Measurements from ENCODE around the gene SPATS1.
"Not testable (repeated sequence)": the region's sequence is repeated elsewhere in the genome, so short reads cannot be mapped to it uniquely, and the experiment has no call there.

Gene SPATS1

DNA sequence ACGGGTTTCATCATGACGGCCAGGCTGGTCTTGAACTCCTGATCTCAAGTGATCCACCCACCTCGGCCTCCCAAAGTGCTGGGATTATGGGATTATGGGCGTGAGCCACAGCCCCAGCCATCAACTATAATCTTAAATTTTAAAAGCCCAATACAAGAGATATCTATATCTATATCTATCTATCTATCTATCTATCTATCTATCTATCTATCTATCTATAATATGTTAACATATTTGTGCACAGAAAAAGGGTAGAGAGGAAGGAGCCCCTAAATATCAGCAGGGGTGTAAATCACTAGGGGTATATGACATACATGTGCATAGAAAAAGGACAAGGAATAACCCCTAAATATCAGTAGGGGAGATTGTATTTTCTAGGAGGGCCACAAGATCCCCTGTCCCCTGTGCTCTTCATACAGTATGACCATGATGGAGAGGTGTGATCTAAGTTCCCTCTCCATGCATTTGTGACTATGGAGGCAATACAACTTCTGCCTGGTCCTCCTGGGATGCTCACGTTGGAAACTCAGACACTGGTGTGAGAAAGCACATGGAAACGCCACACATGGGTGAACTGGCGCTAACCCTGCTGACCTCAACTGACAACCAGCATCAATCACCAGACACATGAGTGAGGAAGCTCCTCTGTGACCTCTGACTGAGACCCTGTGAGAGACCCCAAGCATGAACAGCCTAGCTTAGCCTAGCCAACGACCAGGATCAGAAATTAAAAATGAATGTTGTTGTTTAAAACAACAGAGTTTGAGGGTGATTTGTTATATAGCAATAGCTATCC is 1.2 kb upstream of the SPATS1 start:
- no peak for DNase-seq (ENCODE audit: low read depth in 2 of 2)

DNA sequence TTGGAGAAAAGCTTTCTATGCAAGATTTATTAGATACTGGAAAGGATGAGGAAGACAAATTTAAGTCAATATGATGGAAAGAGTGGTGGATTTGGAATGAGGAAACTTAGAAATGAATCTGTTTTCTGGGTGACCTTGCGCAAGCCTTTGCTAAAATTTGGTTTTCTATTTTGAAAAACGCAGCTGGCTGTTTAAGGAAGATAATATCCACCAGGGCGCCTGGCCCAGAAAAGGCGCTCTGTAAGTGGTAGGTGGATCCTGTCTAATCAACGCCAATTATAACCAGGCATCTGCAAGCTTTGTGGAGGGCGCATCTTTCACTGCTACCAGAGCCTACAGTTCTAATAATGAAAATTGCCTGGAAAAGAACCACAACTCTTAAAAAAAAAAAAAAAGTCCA is 398 bp upstream of the SPATS1 start:
- no peak for DNase-seq (ENCODE audit: low read depth in 2 of 2)

GRCh38 chr6:44346818-44347217 is 4.4 kb downstream of the SPATS1 start:
- not testable (repeated sequence) for DNase-seq (ENCODE audit: low read depth in 2 of 2)

- DNase-seq (ENCODE audit: low read depth in 2 of 2), result no peak
Observed at GRCh38 chr6:44349904-44350649, 7.6 kb downstream of the SPATS1 start.

DNA sequence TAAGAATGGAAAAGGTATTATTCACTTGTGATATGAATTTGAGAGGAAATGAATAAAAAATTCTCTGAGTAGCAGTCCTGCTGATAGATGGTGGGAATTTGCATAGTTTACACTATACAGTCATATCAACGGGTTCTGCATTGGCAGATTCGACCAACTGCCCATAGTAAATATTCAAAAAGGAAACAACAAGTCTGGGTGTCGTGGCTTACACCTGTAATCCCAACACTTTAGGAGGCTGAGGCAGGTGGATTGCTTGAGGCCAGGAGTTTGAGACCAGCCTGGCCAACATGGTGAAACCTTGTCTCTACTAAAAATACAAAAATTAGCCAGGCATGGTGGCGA is 8.2 kb downstream of the SPATS1 start:
- not testable (repeated sequence) for DNase-seq (ENCODE audit: low read depth in 2 of 2)

GRCh38 chr6:44352259-44352658 is 9.8 kb downstream of the SPATS1 start:
- DNase-seq (ENCODE audit: low read depth in 2 of 2), result no peak

DNA sequence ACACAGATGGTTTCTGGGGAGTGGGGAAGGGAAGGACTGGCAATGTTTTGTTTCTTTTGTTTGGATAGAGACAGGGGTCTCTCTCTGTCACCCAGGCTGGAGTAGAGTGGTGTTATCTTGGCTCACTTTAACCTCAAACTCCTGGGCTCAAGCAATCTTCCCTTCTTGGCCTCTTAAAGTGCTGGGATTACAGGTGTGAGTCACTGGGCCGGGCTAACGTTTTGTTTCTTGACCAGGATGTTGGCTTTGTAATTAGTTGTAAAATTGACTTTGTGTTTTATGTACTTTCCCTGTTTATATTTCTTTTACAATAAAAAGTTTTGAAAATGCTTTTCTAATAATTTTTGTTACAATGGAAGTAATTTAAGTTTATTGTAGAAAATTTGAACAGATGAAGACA is 10.9 kb downstream of the SPATS1 start:
- DNase-seq (ENCODE audit: low read depth in 2 of 2), result no peak

DNA sequence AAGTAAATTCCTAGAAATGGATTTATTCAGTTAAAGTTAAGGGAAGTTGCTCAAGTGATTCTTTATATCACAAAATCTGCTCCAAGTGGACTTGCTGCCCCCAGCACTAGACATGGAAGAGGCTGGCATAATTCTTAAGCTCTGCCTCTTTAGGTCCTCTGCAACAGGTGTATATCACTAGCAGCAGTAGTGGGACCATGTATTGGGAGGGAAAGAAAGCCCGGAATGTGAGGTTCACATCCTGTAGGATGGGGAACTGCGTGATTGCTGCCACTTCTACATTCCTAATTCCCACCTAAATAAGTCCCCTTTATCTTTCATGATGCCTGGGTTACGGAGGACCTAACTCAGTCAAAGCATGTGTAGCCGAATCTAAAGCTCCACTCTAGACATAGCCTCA is 13.2 kb downstream of the SPATS1 start:
- DNase-seq (ENCODE audit: low read depth in 2 of 2), result no peak

GRCh38 chr6:44356487-44356886 is 14.0 kb downstream of the SPATS1 start:
- no peak for DNase-seq (ENCODE audit: low read depth in 2 of 2)

- no peak for DNase-seq (ENCODE audit: low read depth in 2 of 2)
Observed at GRCh38 chr6:44359973-44360372, 17.5 kb downstream of the SPATS1 start.

- DNase-seq (ENCODE audit: low read depth in 2 of 2), result no peak
Observed at GRCh38 chr6:44361947-44362346, 19.5 kb downstream of the SPATS1 start.

DNA sequence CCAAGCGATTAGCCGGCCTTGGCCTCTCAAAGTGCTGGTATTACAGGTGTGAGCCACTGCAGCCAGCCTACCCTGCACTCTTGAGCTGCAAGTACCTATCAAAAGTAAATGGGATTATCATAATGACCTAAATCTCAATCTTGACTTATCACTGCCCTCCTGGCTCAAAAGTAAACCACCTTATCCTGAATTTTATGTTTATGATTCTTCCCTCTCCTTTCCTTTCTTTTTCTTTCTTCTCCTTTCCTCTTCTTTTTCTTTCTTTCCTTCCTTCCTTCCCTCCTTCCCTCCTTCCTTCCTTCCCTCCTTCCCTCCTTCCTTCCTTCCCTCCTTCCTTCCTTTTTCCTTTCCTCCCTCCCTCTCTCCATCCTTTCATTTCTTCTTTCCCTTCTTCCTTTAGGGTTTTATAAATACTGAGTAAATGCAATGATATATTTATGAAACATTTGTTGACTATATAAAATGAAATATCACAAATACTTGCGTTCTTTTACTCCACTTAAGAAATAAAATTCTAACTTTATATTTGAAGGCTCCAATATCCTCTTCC is 21.0 kb downstream of the SPATS1 start:
- no peak for DNase-seq (ENCODE audit: low read depth in 2 of 2)

GRCh38 chr6:44366781-44367180 is 24.3 kb downstream of the SPATS1 start:
- DNase-seq (ENCODE audit: low read depth in 2 of 2), result no peak

GRCh38 chr6:44367681-44368080 is 25.2 kb downstream of the SPATS1 start:
- no peak for DNase-seq (ENCODE audit: low read depth in 2 of 2)

- no peak for DNase-seq (ENCODE audit: low read depth in 2 of 2)
Observed at GRCh38 chr6:44373051-44373450, 30.6 kb downstream of the SPATS1 start.

DNA sequence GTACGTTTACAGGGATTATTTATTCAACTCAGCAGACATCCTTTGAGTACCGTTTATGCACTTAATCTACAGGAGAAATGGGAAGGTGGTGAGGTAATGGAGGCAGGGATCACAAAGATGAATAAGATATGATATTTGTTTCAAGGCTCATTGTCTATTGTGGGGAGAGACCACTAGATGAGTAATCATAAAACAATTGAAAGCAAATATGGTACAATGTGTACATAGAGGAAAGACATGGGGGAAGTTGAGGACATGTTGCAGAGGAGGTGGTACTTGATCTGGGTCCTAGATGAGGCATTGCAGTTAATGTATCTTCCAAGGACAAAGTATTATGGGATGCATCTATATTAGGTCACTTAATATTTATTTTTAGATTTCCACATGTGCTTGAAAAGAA is 31.3 kb downstream of the SPATS1 start:
- DNase-seq (ENCODE audit: low read depth in 2 of 2), result no peak

GRCh38 chr6:44375071-44375470 is 32.6 kb downstream of the SPATS1 start:
- no peak for DNase-seq (ENCODE audit: low read depth in 2 of 2)

DNA sequence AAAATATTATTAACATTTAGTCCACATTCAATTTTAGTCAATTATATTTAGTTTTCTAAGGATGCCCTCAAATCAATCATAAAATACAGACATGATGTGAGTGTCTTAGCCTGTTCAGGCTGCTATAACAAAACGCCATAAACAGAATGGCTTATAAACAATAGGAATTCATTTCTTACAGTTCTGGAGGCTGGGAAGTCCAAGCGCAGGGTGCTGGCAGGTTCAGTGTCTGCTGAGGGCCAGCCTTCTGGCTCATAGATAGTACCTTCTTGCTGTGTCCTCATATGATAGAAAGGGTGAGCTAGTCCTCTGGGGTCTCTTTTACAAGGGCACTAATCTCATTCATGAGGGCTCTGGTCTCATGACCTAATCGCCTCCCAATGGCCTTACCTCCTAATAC is 35.0 kb downstream of the SPATS1 start:
- DNase-seq (ENCODE audit: low read depth in 2 of 2), result no peak

DNA sequence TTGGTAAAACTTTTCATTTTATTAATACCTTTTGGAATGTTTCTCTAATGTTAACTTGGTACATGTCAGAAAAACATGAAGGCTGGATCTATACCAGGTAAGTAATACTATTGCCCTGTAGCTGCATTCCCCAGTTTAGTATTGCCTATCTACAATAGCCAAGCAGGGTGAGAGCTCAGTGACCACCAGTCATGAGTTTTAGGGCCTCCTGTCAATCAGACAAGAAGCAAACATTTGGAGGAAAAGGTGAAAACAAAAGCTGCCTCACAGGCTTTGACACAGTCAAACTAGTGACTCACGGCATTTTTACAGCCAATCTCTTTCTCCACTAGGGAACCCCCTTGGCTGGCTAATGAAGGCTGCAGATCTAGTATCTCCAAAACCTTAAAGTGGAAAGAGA is 35.5 kb downstream of the SPATS1 start:
- no peak for DNase-seq (ENCODE audit: low read depth in 2 of 2)

DNA sequence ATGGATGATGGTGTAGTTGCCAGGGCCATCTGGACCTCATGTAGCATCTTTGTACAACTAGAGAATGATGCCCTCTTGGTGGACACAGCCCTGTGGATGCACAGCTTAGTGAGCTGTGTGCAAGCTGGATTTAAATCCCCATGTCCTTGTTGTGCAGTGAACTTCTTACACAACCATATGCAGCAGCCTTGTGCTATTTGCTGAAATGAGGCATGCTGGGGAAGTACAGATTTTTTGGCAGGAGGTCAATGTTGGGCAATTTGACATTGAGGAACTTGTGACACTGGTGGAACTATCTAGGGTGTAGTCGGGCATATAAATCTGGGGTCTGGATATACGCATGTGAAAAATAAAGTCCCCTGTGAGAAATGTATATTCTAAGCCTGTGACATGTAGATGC is 39.3 kb downstream of the SPATS1 start:
- DNase-seq (ENCODE audit: low read depth in 2 of 2), result no peak

- no peak for DNase-seq (ENCODE audit: low read depth in 2 of 2)
Observed at GRCh38 chr6:44386364-44386928, 44.0 kb downstream of the SPATS1 start.

DNA sequence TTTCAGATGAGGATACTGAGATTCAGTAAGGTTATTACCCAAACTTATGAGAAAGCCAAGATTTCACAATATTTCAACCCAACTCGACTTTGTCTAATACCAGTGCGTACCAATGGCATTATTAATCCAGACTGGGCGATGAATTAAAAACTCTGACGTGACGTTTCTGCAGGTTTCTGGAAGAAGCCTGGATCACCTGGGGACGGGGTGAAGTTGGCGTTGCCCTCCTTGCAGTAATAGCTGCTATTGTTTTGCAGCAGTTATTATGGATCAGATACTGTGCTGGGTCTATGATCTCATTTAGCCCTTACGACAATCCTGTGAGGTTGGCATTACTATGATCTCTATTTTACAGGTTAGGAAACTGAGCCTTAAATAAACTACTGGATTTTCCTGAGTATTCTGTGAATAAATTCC is 44.5 kb downstream of the SPATS1 start:
- DNase-seq (ENCODE audit: low read depth in 2 of 2), result no peak

Data from stimulated activated CD4-positive, alpha-beta T cell treated with anti-CD3 and anti-CD28 coated beads, Interleukin-12 subunit alpha, Interleukin-12 subunit beta, amount 100 ng/mL, for 24 hours (primary cell).